GM20431 (cell line): ENCODE measurements around the gene CCR5AS.
"Not testable (repeated sequence)": the region's sequence is repeated elsewhere in the genome, so short reads cannot be mapped to it uniquely, and the experiment has no call there.

ENCODE experiments used
- in situ Hi-C: fragments of 300-500 bp; cut with MseI, MboI; formaldehyde crosslinking; loops from one replicate; pipeline ENCODE4 v1.15.0; 2020; ENCODE audit warnings: low sequenced_read_pairs; ENCODE audit not compliant: unreplicated experiment

Gene CCR5AS

GRCh38 chr3:46429671-46430070, 22.8 kb upstream of the CCR5AS start:
- in situ Hi-C loops = no loop called here

GRCh38 chr3:46429250-46429649, 22.4 kb upstream of the CCR5AS start:
- in situ Hi-C loops = no loop called here

DNA sequence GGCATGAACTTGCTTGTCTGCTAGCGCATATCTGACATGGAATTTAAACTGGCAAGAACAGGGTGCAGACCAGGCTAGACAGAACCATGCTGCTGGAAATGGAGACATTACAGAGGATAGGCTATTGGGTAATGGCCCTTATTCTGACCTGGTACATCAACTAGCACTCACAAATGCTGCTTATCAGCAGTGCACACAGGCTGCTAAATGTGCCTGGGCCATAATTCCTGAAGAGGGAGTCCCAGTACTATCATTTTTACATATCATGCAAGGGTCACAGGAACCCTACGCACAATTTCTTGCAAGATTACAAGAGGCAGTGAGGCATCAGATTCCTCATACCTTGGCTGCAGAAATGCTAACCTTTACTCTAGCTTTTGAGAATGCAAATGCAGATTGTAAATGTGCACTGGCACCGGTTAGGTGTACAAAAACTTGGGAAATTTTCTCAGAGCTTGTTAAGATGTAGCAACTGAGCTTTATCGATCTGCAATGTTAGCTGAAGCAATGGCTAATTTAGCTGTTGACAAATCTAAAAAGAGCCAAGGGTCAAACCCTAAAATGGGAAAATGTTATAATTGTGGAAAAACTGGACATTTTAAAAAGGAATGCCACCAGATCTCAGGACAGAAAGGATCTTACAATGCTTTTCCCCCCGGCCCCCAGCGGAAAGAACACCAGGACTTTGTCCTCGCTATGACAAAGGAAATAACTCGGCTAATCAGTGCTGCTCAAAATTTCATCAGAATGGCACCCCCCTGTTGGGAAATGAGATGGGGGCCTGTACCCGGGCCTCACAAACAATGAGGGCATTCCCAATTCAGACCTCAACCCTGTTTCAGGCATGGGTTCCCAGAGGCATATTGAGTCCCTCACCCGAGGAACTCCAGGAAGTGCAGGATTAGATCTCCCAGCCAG, 21.3 kb upstream of the CCR5AS start:
- in situ Hi-C loops = no loop called here

GRCh38 chr3:46427404-46427803, 20.5 kb upstream of the CCR5AS start:
- in situ Hi-C loops = not testable (repeated sequence)

DNA sequence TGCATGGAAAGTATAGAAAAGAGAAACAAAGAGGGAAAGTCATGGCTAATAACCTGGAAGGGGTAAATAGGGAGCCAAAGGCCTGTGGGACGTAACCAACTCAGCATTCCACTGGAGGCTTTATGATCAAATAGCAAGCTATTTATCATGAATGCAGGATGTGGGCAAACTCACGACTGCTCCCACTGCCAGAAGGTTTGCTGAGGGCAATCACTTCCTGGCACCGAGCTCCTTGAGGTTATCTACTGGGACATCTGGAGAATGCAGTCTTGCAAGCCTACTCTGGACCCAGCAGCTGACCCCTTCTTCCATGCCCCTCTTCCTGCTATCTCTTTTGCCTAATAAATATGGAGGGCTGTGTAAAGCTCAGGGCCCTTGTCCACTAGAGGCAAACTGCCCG, 19.6 kb upstream of the CCR5AS start:
- in situ Hi-C loops = not testable (repeated sequence)

GRCh38 chr3:46423588-46423987, 16.7 kb upstream of the CCR5AS start:
- in situ Hi-C loops = no loop called here

GRCh38 chr3:46422617-46423016, 15.8 kb upstream of the CCR5AS start:
- in situ Hi-C loops = no loop called here

- in situ Hi-C loops = no loop called here
Measured at GRCh38 chr3:46420931-46421330, 14.1 kb upstream of the CCR5AS start.

- in situ Hi-C loops = no loop called here
Measured at GRCh38 chr3:46419816-46420215, 12.9 kb upstream of the CCR5AS start.

DNA sequence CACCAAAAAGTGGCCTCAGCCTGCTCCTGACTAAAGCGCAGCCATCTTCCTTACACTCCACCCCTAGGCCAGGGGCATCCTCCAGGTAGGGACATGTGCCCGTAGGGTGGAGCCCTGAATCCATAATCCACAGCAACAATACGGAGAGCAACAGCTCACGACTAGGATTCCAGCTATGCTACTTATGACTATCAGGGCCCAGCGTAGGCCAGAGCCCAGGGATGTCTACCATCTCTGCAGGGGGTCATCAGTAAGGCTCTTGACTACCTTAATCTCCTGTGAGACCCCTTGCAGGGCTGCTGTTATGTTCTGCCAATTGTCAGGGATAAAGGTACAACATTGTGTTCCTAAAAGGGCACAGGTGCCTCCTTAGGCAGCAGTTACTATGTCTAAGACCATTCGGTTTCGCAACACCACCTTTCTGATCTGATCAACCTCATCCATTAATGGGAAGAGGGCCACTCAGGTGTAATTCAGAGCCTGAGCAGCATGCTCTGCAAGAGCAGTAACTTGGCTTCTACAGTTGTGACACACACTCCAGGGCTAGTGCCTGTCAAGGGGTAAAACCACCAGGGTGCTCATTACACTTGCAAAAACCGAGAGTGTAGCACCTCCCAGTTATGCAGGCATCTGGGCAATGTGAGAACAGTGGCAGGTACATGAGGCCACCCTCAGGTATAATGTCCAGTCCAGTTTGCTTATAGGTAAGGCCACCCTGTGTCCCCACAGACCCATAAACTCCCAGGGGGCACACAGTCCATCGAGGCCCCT, 11.2 kb upstream of the CCR5AS start:
- in situ Hi-C loops = no loop called here

DNA sequence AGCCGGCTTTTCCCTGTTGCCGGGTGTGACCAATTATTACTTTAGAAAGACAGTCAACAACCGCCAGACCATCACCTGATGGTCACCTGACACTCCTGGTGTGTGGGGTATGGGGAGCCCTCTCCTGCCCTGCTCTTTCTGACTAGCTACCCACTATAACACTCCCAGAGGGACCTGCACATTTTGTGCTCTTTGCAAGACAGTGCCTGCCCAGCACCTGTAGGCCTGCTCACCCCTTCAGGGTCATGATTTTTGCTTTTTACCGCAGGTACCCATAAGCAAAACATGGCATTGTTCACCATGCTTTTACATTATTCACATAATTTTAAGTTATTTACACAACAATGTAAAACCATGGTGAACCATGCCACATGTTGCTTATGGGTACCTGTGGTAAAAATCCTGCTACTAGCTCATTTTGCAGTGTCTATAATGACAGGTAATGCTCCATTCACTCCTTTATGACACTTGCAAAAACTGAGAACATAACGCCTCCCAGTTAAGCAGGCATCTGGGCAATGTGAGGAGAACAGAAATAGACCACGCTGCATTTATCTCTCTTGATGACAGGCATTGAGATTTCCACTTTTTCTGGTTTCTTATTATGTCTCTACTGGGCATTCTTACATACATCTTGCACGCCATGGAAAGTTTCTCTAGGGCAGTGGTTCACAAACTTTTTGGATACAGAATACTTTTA, 10.1 kb upstream of the CCR5AS start:
- in situ Hi-C loops = no loop called here

- in situ Hi-C loops = no loop called here
Measured at GRCh38 chr3:46416125-46416810, 9.4 kb upstream of the CCR5AS start.

DNA sequence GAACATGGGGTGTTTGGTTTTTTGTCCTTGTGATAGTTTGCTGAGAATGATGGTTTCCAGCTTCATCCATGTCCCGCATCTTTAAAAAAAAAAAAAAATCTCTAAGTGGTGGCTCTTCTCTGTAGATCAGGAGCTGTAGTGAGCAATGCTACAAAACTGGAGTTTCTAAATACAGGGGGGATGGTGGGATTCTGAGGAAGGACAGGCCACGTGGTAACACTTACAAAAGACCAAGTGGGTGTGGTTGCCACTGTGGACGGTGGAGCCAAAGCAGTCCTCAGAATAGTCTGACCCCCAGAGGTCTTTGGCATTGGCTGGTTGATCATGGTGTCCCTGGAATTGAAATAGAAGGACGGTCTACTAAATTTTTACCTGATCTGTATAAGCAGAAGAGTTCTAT, 7.9 kb upstream of the CCR5AS start:
- in situ Hi-C loops = no loop called here

GRCh38 chr3:46413951-46414350, 7.1 kb upstream of the CCR5AS start:
- in situ Hi-C loops = no loop called here

DNA sequence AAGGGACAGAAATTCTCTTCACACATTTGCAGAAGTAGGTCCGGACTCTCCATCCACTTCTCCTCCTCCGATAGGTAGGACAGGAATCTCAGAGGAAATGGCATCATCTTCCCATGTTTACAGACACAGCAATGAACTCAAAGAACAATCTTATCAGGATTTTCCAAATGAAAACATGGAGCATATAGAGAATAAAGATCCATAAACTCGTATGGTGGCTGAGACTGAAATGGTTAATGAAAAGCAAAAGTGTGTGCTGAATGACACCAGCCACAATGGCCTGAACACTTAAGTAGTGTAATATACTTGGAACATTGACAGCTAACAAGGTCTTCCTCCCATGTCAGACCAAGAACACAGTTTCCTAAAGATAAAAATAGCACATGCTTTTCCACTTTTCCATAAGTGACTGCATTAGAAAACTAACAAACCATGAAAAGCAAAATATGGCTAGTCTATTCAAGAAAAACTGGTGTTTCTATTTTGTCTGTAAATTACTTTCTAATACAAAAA, 6.0 kb upstream of the CCR5AS start:
- in situ Hi-C loops = no loop called here

GRCh38 chr3:46411271-46411670, 4.4 kb upstream of the CCR5AS start:
- in situ Hi-C loops = no loop called here

DNA sequence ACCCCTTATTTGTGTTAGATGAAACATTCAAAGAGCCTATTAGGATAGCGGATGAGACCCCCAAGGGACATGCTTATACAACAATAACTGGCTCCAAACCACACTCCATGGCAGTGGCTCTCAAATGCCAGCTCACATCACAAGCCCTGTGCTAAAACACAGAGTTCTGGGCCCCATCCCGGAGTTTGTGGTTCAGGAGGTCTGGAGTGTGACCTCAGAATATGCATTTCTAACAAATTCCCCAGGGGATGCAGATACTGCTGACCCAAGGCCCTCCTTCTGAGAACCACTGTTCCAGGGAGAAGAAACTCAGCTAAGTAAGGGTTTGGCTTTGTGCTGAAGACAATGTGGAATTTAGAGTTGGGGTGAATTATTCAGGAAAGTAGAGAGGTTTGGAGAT, 3.8 kb upstream of the CCR5AS start:
- in situ Hi-C loops = no loop called here

- in situ Hi-C loops = no loop called here
Measured at GRCh38 chr3:46409739-46410489, 3.0 kb upstream of the CCR5AS start.

- in situ Hi-C loops = no loop called here
Measured at GRCh38 chr3:46408853-46409252, 2.0 kb upstream of the CCR5AS start.
